Ovary (tissue), 3 donors: ENCODE measurements around the gene UQCC2.

ENCODE experiments used
- CTCF ChIP-seq, 3 donors: fragments of 450-650 bp in 2 of 3; fragments of 200-600 bp in 1 of 3; IDR thresholded peaks; one replicate each; pipeline versions ENCODE4 v1.5.1 to v1.8.0; 2016 to 2022; ENCODE audit warnings: antibody characterized with exemption in 3 of 3, mild to moderate bottlenecking in 1 of 3
- EP300 ChIP-seq: sonication (generic); formaldehyde crosslinking; IDR thresholded peaks from one replicate; pipeline ENCODE4 v1.6.1; 2017; ENCODE audit warnings: antibody characterized with exemption
- donor health status: DM: no; HTN: no; CAD: no.

- TF ChIP-seq CTCF (IDR thresholded peaks at IDR 0.05) (no peak), EP300 (no peak)
Measured at GRCh38 chr6:33699739-33700138, 11.8 kb downstream of the UQCC2 start.
